Fibroblast of skin of back (primary cell): ENCODE measurements around the gene E4F1.
"Not testable (repeated sequence)": the region's sequence is repeated elsewhere in the genome, so short reads cannot be mapped to it uniquely, and the experiment has no call there.

Experiments used
- DNase-seq: peaks from one replicate; pipeline ENCODE4 v3.0.0-alpha.2; 2013

E4F1 gene

DNA sequence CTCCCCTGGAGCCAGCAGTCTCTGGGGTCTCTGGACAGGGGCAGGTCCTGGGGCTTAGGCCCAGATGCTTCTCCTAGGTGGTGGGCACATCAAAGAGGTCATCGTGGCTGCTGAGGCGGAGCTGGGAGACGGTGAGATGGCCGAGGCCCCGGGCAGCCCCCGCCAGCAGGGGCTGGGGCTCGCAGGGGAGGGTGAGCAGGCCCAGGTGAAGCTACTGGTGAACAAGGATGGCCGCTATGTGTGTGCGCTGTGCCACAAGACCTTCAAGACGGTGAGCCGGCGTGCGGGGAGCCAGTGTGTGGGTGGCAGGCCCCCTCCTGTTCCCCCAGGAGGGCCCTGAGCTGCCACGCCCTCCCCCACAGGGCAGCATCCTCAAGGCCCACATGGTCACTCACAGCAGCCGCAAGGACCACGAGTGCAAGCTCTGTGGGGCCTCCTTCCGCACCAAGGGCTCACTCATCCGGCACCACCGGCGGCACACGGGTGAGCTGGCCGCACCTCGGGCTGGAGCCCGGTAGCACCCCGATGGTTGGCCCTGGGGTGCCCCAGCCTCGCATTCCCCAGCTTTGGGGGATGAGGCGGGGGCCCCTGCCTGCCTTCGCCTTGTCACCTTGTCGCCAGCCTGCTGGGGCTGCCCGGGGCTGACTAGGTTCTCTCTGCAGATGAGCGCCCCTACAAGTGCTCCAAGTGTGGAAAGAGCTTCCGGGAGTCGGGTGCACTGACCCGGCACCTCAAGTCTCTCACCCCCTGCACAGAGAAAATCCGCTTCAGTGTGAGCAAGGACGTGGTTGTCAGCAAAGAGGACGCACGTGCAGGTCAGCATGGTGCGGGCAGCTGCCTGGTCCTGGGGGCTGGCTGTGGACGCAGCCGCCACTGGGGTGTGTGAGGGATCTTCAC, 9.0 kb downstream of the E4F1 start:
- no peak for DNase-seq

DNA sequence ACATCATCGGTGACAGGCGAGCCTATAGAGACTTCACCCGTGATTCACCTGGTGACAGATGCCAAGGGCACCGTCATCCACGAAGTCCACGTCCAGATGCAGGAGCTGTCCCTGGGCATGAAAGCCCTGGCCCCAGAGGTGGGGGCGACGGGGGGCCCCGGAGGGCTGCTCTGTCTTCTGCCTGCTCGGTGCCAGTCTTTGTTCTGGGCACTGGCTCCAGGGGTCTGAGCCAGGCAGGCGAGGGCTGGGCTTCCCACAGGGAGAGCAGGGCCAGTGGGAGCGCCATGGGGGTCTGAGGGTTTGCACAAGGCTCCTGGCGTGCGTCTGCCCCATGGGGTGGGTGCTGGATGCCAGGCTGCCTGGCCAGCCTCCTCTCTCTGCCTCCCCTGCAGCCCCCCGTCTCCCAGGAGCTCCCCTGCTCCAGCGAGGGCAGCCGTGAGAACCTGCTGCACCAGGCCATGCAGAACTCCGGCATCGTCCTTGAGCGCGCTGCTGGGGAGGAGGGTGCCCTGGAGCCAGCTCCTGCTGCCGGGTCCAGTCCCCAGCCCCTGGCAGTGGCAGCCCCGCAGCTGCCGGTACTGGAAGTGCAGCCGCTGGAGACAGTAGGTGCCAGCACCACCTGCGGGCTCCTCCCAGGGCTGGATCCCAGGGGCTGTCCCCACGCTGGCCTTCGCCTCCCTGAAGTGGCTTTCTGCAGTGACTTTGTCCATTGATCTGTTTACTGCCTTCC, 9.8 kb downstream of the E4F1 start:
- DNase-seq, result no peak

DNA sequence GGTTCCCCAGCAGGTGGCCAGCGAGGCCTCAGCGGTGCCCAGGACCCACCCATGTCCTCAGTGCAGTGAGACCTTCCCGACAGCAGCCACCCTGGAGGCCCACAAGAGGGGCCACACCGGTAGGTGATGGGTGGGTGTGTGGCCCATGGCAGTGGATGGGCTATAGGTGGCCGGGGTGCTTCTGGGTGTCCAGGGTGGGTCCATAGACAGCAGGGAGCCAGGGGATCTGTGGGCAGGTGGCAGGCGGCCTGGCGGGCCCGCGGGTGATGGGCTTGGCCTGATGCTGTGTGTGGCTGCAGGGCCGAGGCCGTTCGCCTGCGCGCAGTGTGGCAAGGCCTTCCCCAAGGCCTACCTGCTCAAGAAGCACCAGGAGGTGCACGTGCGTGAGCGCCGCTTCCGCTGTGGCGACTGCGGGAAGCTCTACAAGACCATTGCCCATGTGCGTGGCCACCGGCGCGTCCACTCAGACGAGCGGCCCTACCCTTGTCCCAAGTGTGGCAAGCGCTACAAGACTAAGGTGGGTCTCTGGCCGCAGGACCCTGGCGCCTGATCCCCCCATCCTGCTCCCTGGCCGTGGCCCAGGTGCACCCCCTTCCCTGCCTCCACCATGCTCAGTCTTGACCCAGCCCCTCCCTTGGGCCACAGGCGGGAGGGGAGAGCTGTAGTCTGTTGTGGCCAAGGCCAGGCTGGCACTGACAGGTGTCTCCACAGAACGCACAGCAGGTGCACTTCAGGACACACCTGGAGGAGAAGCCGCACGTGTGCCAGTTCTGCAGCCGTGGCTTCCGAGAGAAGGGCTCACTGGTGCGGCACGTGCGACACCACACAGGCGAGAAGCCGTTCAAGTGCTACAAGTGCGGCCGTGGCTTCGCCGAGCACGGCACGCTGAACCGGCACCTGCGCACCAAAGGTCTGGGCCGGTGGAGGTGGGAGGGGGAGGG, 10.8 kb downstream of the E4F1 start:
- DNase-seq, result no peak

DNA sequence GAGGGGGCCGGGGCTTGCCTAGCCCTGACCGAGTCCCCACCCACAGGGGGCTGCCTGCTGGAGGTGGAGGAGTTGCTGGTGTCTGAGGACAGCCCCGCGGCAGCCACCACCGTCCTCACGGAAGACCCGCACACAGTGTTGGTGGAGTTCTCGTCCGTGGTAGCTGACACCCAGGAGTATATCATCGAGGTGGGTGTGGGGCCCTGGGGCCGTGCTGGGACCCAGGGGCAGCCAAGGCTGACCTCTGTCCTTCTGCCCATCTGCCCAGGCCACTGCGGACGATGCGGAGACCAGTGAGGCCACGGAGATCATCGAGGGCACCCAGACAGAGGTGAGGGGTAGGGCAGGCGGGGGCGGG, 11.4 kb downstream of the E4F1 start:
- DNase-seq, result no peak

DNA sequence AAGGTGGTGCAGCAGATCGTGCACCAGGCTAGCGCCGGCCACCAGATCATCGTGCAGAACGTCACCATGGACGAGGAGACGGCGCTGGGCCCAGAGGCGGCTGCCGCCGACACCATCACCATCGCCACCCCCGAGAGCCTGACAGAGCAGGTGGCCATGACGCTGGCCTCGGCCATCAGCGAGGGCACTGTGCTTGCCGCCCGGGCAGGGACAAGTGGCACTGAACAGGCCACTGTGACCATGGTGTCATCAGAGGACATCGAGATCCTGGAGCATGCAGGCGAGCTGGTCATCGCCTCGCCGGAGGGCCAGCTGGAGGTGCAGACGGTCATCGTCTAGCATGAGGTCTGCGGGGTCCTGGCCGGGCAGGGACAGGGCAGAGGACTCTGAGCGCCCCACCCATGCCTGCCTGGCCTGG, 11.9 kb downstream of the E4F1 start:
- no peak for DNase-seq

DNA sequence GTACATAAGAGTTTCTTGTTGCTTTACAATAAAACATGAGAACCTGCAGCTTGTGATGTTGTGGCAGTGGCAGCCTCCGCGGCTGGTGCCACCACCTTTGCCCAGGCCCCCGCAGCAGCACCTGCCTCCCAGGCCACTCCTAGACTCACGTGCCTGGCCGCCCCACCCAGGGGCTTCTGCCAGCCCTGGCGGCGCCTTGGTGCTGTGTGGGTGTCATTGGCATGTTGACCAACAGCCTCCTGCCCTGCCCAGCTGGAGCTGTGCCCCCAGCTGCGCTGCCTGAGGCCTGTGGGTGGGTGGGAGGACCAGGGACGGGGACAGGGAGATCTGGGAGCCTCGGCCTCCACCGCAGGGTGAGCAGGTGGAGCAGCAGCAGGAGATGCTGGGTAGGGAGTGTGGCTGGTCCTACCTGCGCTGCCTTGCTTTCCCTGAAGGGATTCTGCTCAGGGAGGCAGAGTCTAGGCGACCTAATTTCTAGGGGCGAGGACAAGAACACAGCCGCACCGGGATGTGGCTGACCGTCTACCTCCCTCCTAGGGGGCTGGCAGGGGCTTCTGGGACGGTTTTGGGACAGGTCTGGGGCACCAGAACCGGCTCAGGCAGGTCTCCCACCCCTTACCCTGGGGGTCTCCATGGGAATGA, 12.4 kb downstream of the E4F1 start:
- no peak for DNase-seq

DNA sequence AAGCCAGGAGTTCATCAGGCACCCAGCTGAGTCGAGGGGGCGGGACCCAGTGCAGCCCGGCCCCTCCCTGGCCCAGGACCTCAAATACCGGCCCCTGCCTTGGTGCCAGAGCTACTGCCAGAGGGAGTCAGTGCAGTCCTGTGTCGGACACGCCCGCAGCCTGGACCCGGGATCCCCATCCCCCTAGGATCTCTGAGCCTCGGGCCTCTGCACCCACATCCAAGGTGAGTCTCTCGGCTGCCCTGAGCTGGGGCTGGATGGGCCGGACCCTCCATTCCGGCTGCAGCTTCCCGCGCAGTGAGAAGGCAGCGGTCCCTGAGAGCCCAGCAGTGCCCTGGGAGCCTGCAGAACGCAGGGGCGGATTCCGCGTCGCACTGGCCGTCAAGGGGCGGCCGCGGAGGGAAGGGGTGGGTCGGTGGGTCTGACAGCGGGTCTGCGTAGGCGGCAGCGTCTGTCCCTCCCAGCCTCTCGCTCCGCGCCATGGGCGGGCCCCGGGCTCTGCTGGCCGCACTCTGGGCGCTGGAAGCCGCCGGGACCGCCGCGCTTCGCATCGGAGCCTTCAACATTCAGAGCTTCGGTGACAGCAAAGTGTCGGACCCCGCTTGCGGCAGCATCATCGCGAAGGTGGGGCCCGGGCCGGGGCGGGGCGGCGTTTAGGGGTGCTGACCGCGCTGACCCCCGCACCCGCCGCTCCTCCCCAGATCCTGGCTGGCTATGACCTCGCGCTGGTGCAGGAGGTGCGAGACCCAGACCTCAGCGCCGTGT, 13.1 kb downstream of the E4F1 start, which contains the start of gene DNASE1L2:
Gene DNASE1L2 (plus strand): TSS at position 108 of the 765 bp plus-strand sequence. CDS start 373 bp downstream, at position 481.
- no peak for DNase-seq

DNA sequence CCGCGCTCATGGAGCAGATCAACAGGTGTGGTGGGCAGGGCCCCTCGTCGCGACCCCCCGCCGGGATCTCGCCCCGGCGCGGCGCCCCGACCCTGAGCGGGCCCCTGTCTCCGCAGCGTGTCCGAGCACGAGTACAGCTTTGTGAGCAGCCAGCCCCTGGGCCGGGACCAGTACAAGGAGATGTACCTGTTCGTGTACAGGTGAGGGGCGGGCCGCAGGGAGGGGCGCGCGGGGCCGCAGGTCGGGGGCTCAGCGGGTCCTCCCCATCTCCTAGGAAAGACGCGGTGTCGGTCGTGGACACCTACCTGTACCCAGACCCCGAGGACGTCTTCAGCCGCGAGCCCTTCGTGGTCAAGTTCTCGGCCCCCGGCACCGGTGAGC, 13.7 kb downstream of the E4F1 start:
- no peak for DNase-seq

DNA sequence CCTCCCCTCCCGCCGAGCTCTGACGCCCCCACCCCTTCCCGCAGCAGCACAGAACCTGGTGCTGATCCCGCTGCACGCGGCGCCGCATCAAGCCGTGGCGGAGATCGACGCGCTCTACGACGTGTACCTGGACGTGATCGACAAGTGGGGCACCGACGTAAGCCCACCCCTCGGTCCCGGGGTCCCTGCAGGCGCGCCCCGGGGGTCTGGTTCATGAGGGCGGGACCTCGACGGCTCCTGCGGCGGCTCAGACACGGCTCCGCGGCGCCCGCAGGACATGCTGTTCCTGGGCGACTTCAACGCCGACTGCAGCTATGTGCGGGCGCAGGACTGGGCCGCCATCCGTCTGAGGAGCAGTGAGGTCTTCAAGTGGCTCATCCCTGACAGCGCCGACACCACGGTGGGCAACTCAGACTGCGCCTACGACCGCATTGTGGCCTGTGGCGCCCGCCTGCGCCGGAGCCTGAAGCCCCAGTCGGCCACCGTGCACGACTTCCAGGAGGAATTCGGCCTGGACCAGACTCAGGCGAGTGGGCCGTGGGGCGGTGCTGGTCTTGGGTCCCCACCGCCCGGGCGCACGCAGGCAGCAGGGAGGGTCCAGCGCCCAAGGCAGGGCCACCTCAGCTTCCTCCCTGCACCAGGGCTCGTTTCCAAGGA, 14.2 kb downstream of the E4F1 start:
- no peak for DNase-seq

DNA sequence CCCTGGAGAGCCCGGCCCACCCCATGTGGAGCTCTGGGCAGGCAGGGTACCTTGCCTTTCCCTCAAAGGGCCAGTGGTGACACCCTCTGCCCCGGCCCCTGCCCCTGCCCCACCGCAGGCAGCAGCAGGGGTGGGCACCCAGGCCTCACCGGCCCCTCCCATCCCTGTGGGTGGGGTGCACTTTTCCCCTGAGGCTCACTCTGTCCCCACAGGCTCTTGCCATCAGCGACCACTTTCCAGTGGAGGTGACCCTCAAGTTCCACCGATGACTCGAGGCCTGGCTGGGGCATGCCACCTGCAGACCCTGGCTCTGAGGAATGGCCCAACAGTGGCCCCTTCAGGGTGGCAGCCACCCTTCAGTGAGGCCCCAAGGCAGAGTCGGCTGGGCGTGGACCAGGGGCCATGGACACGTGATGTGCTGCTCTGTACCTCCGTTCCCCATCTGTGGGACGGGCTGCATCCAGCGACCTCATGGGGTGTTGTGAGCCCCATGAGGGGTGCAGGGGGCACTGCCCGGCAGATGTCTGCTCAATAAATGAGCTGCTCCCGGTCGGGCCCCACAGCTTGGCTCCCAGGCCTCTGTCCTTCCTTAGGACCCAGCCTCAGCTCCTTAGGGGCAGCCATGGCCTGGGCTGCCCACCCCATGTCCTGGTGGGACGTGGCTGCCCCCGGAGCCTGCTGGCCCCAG, 14.9 kb downstream of the E4F1 start:
- DNase-seq, result no peak

DNA sequence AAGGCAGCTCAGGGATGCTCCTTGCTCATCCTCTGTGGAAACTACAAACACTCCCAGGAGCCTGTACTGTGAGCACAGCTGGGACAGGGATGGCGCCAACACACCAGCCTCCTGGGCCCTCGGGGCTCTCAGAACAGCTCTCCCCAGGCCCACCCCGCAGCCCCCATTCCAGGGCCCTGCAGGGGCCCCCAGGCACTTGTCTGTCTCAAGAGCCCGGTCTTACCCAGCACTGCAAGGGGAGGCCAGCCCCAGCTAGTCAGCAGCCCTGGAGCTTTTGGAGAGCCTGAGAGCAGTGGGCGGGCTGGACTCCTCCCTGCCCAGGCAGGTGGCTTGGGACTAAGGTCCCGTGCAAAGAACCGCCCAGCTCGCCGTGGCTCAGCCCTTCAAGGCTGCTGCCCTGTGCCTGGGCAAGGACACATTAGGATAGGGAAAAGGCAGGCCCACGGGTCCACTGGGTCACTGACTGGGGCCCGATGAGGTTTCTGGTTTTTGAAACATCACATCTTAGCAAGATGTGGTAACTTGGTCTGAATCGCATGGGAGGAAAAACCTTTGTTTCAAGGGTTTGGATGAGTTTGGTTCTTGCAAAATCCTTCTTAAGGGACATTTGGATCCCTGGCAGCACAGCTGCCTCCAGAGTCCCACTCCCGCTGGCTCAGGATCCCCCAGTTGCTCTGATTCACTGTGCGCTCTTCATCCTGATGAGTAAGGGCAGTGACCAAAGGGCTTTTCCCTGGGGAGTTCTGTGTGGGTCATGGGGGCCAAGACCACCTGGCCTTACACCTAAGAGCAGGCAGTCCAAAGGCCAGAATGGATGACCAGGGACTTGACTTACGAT, 15.7 kb downstream of the E4F1 start:
- no peak for DNase-seq

DNA sequence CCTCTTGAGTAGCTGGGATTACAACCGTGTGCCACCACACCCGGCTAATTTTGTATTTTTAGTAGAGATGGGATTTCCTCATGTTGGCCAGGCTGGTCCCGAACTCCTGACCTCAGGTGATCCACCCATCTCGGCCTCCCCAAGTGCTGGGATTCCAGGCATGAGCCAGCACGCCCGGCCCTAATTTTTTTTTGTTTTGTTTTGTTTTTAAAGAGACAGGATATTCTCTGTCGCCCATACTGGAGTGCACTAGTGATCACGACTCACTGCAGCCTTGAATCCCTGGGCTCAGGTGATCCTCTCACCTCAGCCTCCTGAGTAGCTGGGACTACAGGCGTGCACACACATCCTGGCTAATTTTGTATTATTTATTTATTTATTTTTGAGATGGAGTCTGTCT, 16.9 kb downstream of the E4F1 start:
- DNase-seq, result not testable (repeated sequence)

DNA sequence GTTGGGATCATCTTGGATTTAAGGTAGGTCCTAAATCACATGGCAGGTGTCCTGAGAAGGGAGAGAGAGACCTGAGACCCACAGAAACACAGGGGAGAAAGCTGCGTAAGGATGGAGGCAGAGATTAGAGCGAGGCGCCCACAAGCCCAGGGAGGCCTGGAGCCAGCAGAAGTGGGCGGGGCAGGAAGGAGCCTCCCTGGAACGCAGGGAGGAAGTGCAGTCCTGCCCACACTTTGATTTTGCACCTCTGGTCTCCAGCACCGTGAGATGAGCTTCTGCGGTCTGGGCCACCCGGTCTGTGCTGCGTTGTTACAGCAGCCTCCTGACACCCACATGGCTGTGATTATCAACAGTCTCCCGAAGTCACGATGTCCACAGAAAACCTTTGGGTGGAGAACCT, 19.2 kb downstream of the E4F1 start:
- no peak for DNase-seq

DNA sequence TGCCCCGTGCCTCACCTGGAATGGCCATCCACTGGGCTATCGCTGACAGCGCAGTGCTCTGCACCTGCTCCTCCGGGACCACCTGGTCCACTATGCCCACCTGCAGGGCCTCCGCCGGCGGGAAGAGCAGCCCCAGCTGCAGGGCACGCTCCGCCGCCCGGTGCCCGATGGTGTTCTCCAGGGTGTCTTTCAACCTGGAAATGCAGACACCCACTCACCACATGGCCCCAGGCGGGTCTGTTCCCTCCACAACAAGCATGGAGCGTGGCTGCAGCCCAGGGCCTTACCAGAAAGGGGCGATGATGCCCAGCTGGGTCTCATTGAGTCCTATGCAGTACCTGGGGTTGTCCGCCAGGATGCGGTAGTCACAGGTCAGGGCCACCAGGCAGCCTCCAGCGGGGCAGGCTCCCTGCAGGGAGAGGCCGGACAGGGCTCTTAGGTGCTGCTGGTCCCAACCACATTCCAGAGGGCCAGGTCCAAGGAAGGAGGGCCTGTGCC, 19.7 kb downstream of the E4F1 start:
- no peak for DNase-seq

DNA sequence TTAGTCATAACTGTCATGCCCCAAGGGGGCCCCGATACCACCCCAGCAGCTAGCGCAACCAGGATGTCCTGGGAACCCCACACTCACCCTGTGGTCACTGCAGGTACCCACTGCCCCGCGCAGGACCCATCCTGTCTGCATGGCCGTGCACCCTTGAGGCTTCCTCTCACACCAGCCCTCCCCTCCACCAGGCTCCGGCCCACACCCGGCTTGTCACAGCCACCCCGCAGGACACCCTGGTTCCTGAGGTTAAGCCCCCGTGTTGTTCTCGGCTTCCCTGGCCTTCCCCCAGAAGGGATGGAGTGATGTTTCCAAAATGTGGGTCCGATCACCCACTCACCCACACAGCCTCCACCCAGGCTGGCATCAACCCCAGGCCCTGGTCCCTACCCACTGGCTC, 20.4 kb downstream of the E4F1 start:
- no peak for DNase-seq

DNA sequence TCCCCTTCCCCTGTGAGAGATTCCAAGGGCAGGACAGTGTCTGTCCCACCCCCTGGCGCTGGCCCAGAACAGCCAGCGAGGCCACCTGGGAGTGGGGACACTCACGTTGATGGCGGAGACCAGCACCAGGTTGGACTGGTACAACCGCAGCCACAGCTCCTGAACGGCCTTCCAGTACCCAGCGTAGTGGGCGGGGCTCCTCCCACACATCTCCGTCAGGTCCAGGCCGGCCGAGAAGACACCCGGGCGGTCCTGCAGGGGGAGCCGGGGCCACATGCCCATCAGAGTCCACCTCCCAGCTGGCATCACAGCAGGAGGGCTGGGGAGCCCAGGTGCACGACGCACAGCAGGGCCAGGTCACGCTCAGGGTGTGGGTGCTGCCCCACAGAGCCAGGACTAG, 20.9 kb downstream of the E4F1 start:
- no peak for DNase-seq

DNA sequence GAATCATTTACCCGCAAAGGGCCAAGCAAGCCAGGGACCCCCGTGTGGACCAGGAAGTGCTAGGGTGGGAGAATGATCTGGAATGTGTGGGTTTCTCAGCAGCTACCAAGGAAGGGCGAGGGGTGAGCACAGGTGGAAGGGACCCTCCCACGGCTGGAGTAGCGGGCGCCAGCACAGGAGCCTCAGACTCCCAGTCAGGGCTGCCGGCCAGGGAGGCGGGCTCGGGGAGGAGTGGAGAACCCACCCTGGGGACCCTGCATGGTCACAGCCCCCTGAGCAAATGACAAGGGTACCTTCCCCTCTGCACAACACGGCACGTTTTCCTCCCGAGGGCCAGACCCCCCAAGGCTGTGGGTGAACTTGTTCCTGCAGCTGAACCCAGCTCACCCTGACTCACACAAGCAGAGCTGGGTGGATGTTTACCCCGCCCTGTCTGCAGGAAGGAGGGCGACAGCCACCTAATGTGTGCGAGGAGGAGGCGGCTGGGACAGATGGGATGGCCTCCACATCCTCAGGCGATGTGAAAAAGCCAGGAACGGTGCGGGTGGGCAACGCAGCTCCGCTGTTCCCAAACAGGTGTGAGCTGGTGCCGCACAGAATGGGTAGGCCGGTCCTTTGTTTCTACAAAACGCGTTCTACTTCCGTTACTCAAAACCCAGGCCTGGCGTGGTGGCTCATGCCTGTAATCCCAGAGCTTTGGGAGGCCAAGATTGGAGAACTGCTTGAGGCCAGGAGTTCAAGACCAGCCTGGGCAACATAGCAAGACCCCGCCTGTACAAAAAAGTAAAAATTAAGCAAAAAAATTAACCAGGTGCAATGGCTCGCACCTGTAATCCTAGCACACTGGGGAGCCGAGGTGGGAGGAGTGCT, 21.8 kb downstream of the E4F1 start:
- no peak for DNase-seq

DNA sequence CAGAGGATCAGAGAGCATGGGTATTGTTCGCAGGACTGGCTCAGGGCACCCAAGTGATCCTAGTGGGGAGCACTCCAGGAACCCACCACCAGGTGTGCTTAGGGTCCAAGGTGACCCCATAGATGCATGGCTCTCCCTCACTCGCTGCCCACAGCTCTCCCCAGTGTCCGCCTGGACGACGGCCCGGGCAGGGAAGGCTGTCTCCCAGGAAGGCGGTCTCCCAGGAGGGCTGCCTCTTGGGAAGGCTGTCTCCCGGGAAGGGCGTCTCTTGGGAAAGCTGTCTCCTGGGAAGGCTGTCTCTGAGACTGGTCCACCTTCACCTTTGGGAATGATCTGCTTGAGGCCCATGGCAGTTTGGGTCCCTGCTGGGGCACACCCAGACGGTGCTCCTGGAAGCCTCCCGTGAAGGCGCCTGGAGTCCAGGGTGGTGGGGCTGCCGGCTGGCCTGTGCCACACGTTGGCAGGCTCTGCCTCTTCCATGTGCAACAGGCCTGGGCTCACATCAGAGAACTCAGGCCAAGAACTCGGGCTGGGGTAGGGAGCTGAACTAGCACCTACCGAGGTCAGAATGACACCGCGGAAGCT, 23.0 kb downstream of the E4F1 start:
- no peak for DNase-seq
